Common myeloid progenitor, CD34-positive (primary cell): ENCODE results near the gene ERICH4.

Experiments used
- CTCF ChIA-PET: fragments of 350-600 bp; sonication (Branson Sonifier 250); formaldehyde crosslinking; loops from one replicate; lab custom pipeline; 2021; ENCODE audit warnings: antibody characterized with exemption; lab: Charles Lee
- POLR2A ChIA-PET: fragments of 350-600 bp; sonication (Branson Sonifier 250); formaldehyde crosslinking; loops from one replicate; lab custom pipeline; 2021; ENCODE audit warnings: antibody characterized with exemption; lab: Charles Lee
- DNase-seq, 3 donors: peaks; one replicate each; pipeline versions ENCODE4 v3.0.0 to v3.0.0-alpha.2; 2013
- H3K27ac ChIP-seq, 2 experiments: 1 replicate in 1 of 2; 2 replicates in 1 of 2; pipeline ENCODE4 v1.7.0; 2013; ENCODE audit warnings: inconsistent platforms in 2 of 2, low read length in 2 of 2, mild to moderate bottlenecking in 2 of 2, low read depth in 1 of 2, moderate library complexity in 1 of 2; ENCODE audit not compliant: severe bottlenecking in 2 of 2, insufficient read depth in 1 of 2, poor library complexity in 1 of 2
- H3K27me3 ChIP-seq, 5 experiments: replicated peaks in 2 of 5; 1 replicate in 3 of 5; 2 replicates in 2 of 5; pipeline versions ENCODE4 v1.6.1 to v1.7.0; 2013; ENCODE audit warnings: low read length in 4 of 5, mild to moderate bottlenecking in 2 of 5, moderate library complexity in 2 of 5, inconsistent platforms in 1 of 5; ENCODE audit not compliant: insufficient read depth in 5 of 5, control insufficient read depth in 4 of 5
- H3K36me3 ChIP-seq, 4 experiments: 1 replicate in 2 of 4; 2 replicates in 2 of 4; pipeline versions ENCODE4 v1.6.1 to v1.7.0; 2013; ENCODE audit warnings: low read length in 3 of 4, control low read depth in 1 of 4, mild to moderate bottlenecking in 1 of 4; ENCODE audit not compliant: control insufficient read depth in 4 of 4, insufficient read depth in 4 of 4
- H3K4me1 ChIP-seq, 4 experiments: 1 replicate in 3 of 4; 2 replicates in 1 of 4; pipeline versions ENCODE4 v1.6.1 to v1.7.1; 2013; ENCODE audit warnings: low read length in 3 of 4, mild to moderate bottlenecking in 3 of 4, control low read depth in 1 of 4, inconsistent platforms in 1 of 4, moderate library complexity in 1 of 4; ENCODE audit not compliant: control insufficient read depth in 4 of 4, insufficient read depth in 4 of 4; ENCODE audit errors: control extremely low read depth in 1 of 4
- H3K4me3 ChIP-seq, 7 experiments: 1 replicate in 4 of 7; 2 replicates in 3 of 7; pipeline versions ENCODE4 v1.5.1 to v1.7.0; 2013; ENCODE audit warnings: mild to moderate bottlenecking in 7 of 7, low read length in 6 of 7, moderate library complexity in 6 of 7, inconsistent platforms in 2 of 7, low read depth in 2 of 7, control low read depth in 1 of 7; ENCODE audit not compliant: insufficient read depth in 4 of 7, control insufficient read depth in 1 of 7; ENCODE audit errors: extremely low read depth in 1 of 7
- H3K9me3 ChIP-seq, 5 experiments: 1 replicate in 4 of 5; 2 replicates in 1 of 5; pipeline versions ENCODE4 v1.6.1 to v1.7.1; 2013; ENCODE audit warnings: low read length in 4 of 5, mild to moderate bottlenecking in 2 of 5, inconsistent platforms in 1 of 5, low read depth in 1 of 5, moderate library complexity in 1 of 5; ENCODE audit not compliant: control insufficient read depth in 4 of 5, insufficient read depth in 2 of 5; ENCODE audit errors: control extremely low read depth in 1 of 5
- WGBS: methylation state at CpG from one replicate; pipeline ENCODE4 v1.1.5; 2013; ENCODE audit not compliant: insufficient coverage; 5-methylcytosine and 5-hydroxymethylcytosine counted together

Gene ERICH4

GRCh38 chr19:41399525-41399924 is 43.4 kb upstream of the ERICH4 start:
- Histone ChIP-seq H3K27ac (no peak overlapping the region), H3K27me3 (no peaks in the 10 kb centered on the region), H3K4me3 (no peak overlapping the region), H3K9me3 (no peaks in the 10 kb centered on the region), H3K4me1 (peaks cover 22 to 39% (median 32%) of the 10 kb centered on the region in 4 experiments), H3K36me3 (peaks cover 3 to 13% (median 7%) of the 10 kb centered on the region in 4 experiments)
- ChIA-PET POLR2A (interaction anchor here (0.6 to 1.0 kb wide), 2 partner anchors 27 to 47 kb away, joined by 3 read pairs; no protein-coding TSS in a partner anchor), CTCF (no interaction called here)
- DNase-seq, result no peak
- 94% methylated on average over 2 of the region's 2 CpGs for WGBS

- H3K4me1 ChIP-seq, result peaks cover 18 to 25% (median 22%) of the 10 kb centered on the region in 4 experiments
- ChIA-PET CTCF (interaction anchor here (0.9 kb wide), 1 partner anchor 30 kb away, joined by 3 read pairs; no protein-coding TSS in a partner anchor), POLR2A (no interaction called here)
- WGBS, result 100% methylated on average over 3 of the region's 4 CpGs
- no peak overlapping the region for H3K27ac ChIP-seq
- no peaks in the 10 kb centered on the region for H3K9me3 ChIP-seq
- H3K27me3 ChIP-seq, result no peaks in the 10 kb centered on the region
- peaks cover 3 to 11% (median 7%) of the 10 kb centered on the region in 4 experiments for H3K36me3 ChIP-seq
- H3K4me3 ChIP-seq, result peak overlapping the region in 1 of 7 experiments; percentile 5
- DNase-seq, result no peak
These were observed 41.5 kb upstream of the ERICH4 start for GRCh38 chr19:41401483-41401882.

- CTCF ChIA-PET, result interaction anchor here (0.9 to 1.5 kb wide), 3 partner anchors 13 to 162 kb away, joined by 3 to 4 read pairs (median 4); no protein-coding TSS in a partner anchor
- H3K27ac ChIP-seq, result no peak overlapping the region
- H3K36me3 ChIP-seq, result peaks cover 3 to 11% (median 7%) of the 10 kb centered on the region in 4 experiments
- POLR2A ChIA-PET, result no interaction called here
- no peaks in the 10 kb centered on the region for H3K27me3 ChIP-seq
- no peak overlapping the region for H3K4me3 ChIP-seq
- no peak for DNase-seq
- 100% methylated on average over 1 of the region's 3 CpGs for WGBS
- peaks cover 15 to 23% (median 20%) of the 10 kb centered on the region in 4 experiments for H3K4me1 ChIP-seq
- no peaks in the 10 kb centered on the region for H3K9me3 ChIP-seq
These were observed 40.9 kb upstream of the ERICH4 start for GRCh38 chr19:41402010-41402409.

DNA sequence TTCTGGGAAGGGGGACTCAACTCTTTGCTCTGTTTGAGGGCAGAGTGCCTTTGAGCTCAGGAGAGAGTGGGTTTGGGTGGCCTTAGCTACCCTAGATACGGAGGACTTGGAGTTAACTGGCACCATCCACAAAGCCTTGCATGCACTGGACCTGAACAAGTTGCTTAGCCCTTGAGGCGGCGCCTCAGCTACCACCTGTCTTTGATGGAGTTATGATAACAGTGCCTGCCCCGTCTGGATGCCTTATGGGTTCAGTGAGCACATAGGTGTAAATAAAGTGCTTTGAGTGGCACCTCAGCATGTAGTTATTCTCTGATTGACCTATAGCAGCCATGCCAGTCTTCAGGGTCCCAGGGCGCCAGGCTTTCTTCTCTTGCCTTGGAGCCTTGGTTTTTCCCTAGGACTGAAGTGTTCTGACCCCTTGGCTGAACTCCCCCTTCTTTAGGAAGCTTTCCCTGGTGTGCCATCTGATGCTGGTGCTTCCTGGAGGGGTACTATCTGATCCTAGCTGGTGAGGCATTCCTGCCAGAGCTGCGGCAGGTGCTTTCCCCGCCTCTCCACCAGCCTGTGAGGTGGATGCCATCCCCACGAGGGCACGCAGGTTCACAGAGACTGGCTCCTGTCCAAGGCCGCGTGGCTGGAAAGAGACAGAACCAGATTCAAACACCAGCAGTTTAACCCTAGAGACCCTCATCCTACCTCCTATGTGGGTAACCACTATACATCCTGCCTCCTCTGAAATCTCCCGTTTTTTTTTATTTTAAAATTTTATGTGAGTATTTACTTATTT is 39.6 kb upstream of the ERICH4 start:
- POLR2A ChIA-PET, result no interaction called here

GRCh38 chr19:41405776-41406175 is 37.2 kb upstream of the ERICH4 start:
- 100% methylated on average over 3 of the region's 6 CpGs for WGBS

More for the DNA sequence above, 39.6 kb upstream of the ERICH4 start:
- no peak for DNase-seq
- Histone ChIP-seq H3K27me3 (no peaks in the 10 kb centered on the region), H3K4me3 (no peak overlapping the region), H3K27ac (peak overlapping the region in 1 of 2 experiments; percentile 22), H3K4me1 (peaks cover 13 to 31% (median 14%) of the 10 kb centered on the region in 4 experiments), H3K9me3 (no peaks in the 10 kb centered on the region), H3K36me3 (peaks cover 3 to 14% (median 7%) of the 10 kb centered on the region in 4 experiments)
- WGBS, result 80% methylated on average over 7 of the region's 12 CpGs
- CTCF ChIA-PET, result interaction anchor here (1.3 to 1.5 kb wide), 4 partner anchors 15 to 160 kb away, joined by 4 read pairs; no protein-coding TSS in a partner anchor

DNA sequence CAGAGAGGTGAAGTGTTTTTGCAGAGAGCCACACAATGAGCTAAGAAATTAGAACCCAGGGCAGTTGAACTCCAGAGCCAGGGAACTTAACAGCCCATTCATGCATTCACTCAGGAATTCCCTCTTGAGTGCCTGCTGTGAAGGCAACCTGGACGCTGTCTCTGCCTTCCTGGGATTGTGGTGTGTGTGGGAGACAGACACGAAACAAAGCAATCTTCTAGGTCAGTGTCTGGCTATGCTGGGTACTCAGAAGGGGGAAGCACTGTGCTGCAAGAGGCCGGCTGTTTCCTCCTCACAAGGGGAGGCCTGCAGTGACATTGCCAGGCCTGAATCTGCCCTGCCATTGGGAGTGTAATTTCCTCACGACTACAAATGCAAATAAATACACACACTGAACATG is 35.7 kb upstream of the ERICH4 start:
- ChIA-PET CTCF (interaction anchor here (0.7 to 4.2 kb wide), 11 partner anchors 11 to 52 kb away, joined by 3 to 23 read pairs (median 4); partner anchors contain the start of gene B3GNT8), POLR2A (interaction anchor here (0.9 to 1.2 kb wide), 2 partner anchors 25 to 42 kb away, joined by 3 to 6 read pairs; no protein-coding TSS in a partner anchor)
- peak; percentile 43 to 89 (median 84) for DNase-seq
- Histone ChIP-seq H3K27me3 (no peaks in the 10 kb centered on the region), H3K27ac (no peak overlapping the region), H3K4me1 (peaks cover 12 to 43% (median 19%) of the 10 kb centered on the region in 4 experiments), H3K36me3 (peaks cover 8 to 30% (median 17%) of the 10 kb centered on the region in 4 experiments), H3K4me3 (peak overlapping the region in 1 of 7 experiments; percentile 37), H3K9me3 (no peaks in the 10 kb centered on the region)
- WGBS, result 57% methylated on average over 1 of the region's 4 CpGs

More at GRCh38 chr19:41405776-41406175, 37.2 kb upstream of the ERICH4 start:
- no peak for DNase-seq
- H3K4me3 ChIP-seq, result no peak overlapping the region
- CTCF ChIA-PET, result interaction anchor here (1.3 to 1.5 kb wide), 2 partner anchors 21 to 44 kb away, joined by 3 to 4 read pairs; partner anchors contain the start of gene B3GNT8
- H3K27ac ChIP-seq, result no peak overlapping the region
- H3K36me3 ChIP-seq, result peaks cover 5 to 18% (median 9%) of the 10 kb centered on the region in 4 experiments
- H3K27me3 ChIP-seq, result no peaks in the 10 kb centered on the region
- H3K9me3 ChIP-seq, result no peaks in the 10 kb centered on the region
- POLR2A ChIA-PET, result interaction anchor here (0.6 kb wide), 1 partner anchor 833 kb away, joined by 4 read pairs; no protein-coding TSS in a partner anchor
- peaks cover 12 to 43% (median 19%) of the 10 kb centered on the region in 4 experiments for H3K4me1 ChIP-seq
